ENCODE measurements around the gene HES4.

GRCh38 chr1:966135-966703, 33.7 kb downstream of the HES4 start, which contains the start of gene PLEKHN1:
- no peak for TF ChIP-seq CTCF (conservative IDR thresholded peaks at IDR 0.05 in 1 of 2, IDR thresholded peaks at IDR 0.05 in 1 of 2; ENCODE audit: low read depth in 1 of 2, low read length in 2 of 2)
- no peak for TF ChIP-seq EZH2 (IDR thresholded peaks at IDR 0.05; ENCODE audit: low read length, missing control alignments)

Measured in fibroblast of lung (primary cell).